ENCODE measurements around the gene DNAH2.

GRCh38 chr17:7755095-7755890 is 37.7 kb downstream of the DNAH2 start:
- TF ChIP-seq CTCF (conservative IDR thresholded peaks at IDR 0.05; ENCODE audit: low read depth, low read length) (no peak), MXI1 (IDR thresholded peaks at IDR 0.05; ENCODE audit: borderline replicate concordance, low read depth, low read length) (no peak)
